Activated CD4-positive, alpha-beta memory T cell treated with anti-CD3 and anti-CD28 coated beads, Interleukin-2, amount 10 ng/mL, durations not matched to agents 7 days and 5 days (primary cell): ENCODE measurements around the gene PKD2. TPM values are rescaled to one million over a fixed set of nuclear protein-coding genes. Genes with fewer than 3 reads are reported as not detected.

Experiments used
- CTCF ChIA-PET: fragments of 350-600 bp; sonication (Branson Sonifier 250); formaldehyde crosslinking; loops from one replicate; lab custom pipeline; 2021; ENCODE audit warnings: antibody characterized with exemption, inconsistent platforms; lab: Charles Lee
- POLR2A ChIA-PET: fragments of 350-600 bp; sonication (Branson Sonifier 250); formaldehyde crosslinking; loops from one replicate; lab custom pipeline; 2021; ENCODE audit warnings: antibody characterized with exemption; lab: Charles Lee
- DNase-seq: peaks from one replicate; pipeline ENCODE4 v3.0.0-alpha.2; 2020
- H3K27ac Mint-ChIP-seq: one replicate; pipeline ENCODE4 v1.8.0; 2021; ENCODE audit warnings: mild to moderate bottlenecking, mixed read lengths
- H3K27me3 Mint-ChIP-seq: one replicate; pipeline ENCODE4 v1.8.0; 2021; ENCODE audit warnings: mixed read lengths
- H3K36me3 Mint-ChIP-seq: one replicate; pipeline ENCODE4 v1.8.0; 2021; ENCODE audit warnings: low read depth, mixed read lengths
- H3K4me1 Mint-ChIP-seq: one replicate; pipeline ENCODE4 v1.8.0; 2021; ENCODE audit warnings: mixed read lengths
- H3K4me3 Mint-ChIP-seq: one replicate; pipeline ENCODE4 v1.8.0; 2021; ENCODE audit warnings: mild to moderate bottlenecking, mixed read lengths
- H3K9me3 Mint-ChIP-seq: one replicate; pipeline ENCODE4 v1.8.0; 2021; ENCODE audit warnings: mixed read lengths
- total RNA-seq, 2 experiments: library from RNA; stranded (reverse); gene quantifications; one replicate each; pipeline ENCODE4 v1.2.3, GENCODE V29; 2021

Gene PKD2
- total RNA-seq, 2 experiments from 2014 or later = 9.1 to 10.4 TPM

GRCh38 chr4:87977521-87978278, 29.7 kb upstream of the PKD2 start:
- no peak overlapping the region for H3K4me3 Mint-ChIP-seq
- H3K9me3 Mint-ChIP-seq = no peaks in the 10 kb centered on the region
- H3K27me3 Mint-ChIP-seq = peaks cover 49% of the 10 kb centered on the region
- peaks cover 9% of the 10 kb centered on the region for H3K4me1 Mint-ChIP-seq
- no peak overlapping the region for H3K27ac Mint-ChIP-seq
- ChIA-PET POLR2A (no interaction called here), CTCF (interaction anchor here (0.5 to 2.6 kb wide), 4 partner anchors 8 to 624 kb away, joined by 3 to 15 read pairs (median 4); no protein-coding TSS in a partner anchor)
- H3K36me3 Mint-ChIP-seq = no peaks in the 10 kb centered on the region
- no peak for DNase-seq

GRCh38 chr4:87978681-87979080, 28.8 kb upstream of the PKD2 start:
- CTCF ChIA-PET = interaction anchor here (0.7 kb wide), 1 partner anchor 15 kb away, joined by 3 read pairs; no protein-coding TSS in a partner anchor
- no peak overlapping the region for H3K4me3 Mint-ChIP-seq

GRCh38 chr4:87979810-87980209, 27.6 kb upstream of the PKD2 start:
- CTCF ChIA-PET = no interaction called here

More at GRCh38 chr4:87978681-87979080, 28.8 kb upstream of the PKD2 start:
- POLR2A ChIA-PET = no interaction called here
- H3K27ac Mint-ChIP-seq = no peak overlapping the region
- H3K9me3 Mint-ChIP-seq = no peaks in the 10 kb centered on the region
- H3K27me3 Mint-ChIP-seq = peaks cover 44% of the 10 kb centered on the region
- peaks cover 9% of the 10 kb centered on the region for H3K4me1 Mint-ChIP-seq
- no peaks in the 10 kb centered on the region for H3K36me3 Mint-ChIP-seq
- DNase-seq = no peak

GRCh38 chr4:87981486-87981885, 25.9 kb upstream of the PKD2 start:
- ChIA-PET POLR2A (no interaction called here), CTCF (no interaction called here)
- Mint-ChIP-seq H3K36me3 (no peaks in the 10 kb centered on the region), H3K9me3 (no peaks in the 10 kb centered on the region), H3K27ac (no peak overlapping the region), H3K4me1 (peaks cover 2% of the 10 kb centered on the region), H3K4me3 (no peak overlapping the region), H3K27me3 (peaks cover 43% of the 10 kb centered on the region)
- no peak for DNase-seq

More at GRCh38 chr4:87979810-87980209, 27.6 kb upstream of the PKD2 start:
- Mint-ChIP-seq H3K36me3 (no peaks in the 10 kb centered on the region), H3K27ac (no peak overlapping the region), H3K9me3 (no peaks in the 10 kb centered on the region), H3K27me3 (peaks cover 47% of the 10 kb centered on the region), H3K4me3 (no peak overlapping the region), H3K4me1 (peaks cover 9% of the 10 kb centered on the region)
- no peak for DNase-seq
- POLR2A ChIA-PET = no interaction called here

GRCh38 chr4:87982036-87982435, 25.4 kb upstream of the PKD2 start:
- peaks cover 2% of the 10 kb centered on the region for H3K4me1 Mint-ChIP-seq
- ChIA-PET POLR2A (no interaction called here), CTCF (no interaction called here)
- H3K4me3 Mint-ChIP-seq = no peak overlapping the region
- H3K27ac Mint-ChIP-seq = no peak overlapping the region
- no peaks in the 10 kb centered on the region for H3K36me3 Mint-ChIP-seq
- no peaks in the 10 kb centered on the region for H3K9me3 Mint-ChIP-seq
- DNase-seq = no peak
- H3K27me3 Mint-ChIP-seq = peaks cover 40% of the 10 kb centered on the region

- DNase-seq = no peak
- Mint-ChIP-seq H3K36me3 (no peaks in the 10 kb centered on the region), H3K4me3 (no peak overlapping the region), H3K4me1 (peaks cover 2% of the 10 kb centered on the region), H3K27ac (no peak overlapping the region), H3K27me3 (peaks cover 41% of the 10 kb centered on the region), H3K9me3 (no peaks in the 10 kb centered on the region)
- ChIA-PET CTCF (no interaction called here), POLR2A (no interaction called here)
These were observed 24.9 kb upstream of the PKD2 start for GRCh38 chr4:87982446-87983010.

- Mint-ChIP-seq H3K9me3 (no peaks in the 10 kb centered on the region), H3K4me1 (peaks cover 2% of the 10 kb centered on the region), H3K27me3 (peaks cover 34% of the 10 kb centered on the region), H3K4me3 (no peak overlapping the region), H3K27ac (no peak overlapping the region), H3K36me3 (no peaks in the 10 kb centered on the region)
- DNase-seq = no peak
- POLR2A ChIA-PET = no interaction called here
- CTCF ChIA-PET = interaction anchor here (0.6 kb wide), 1 partner anchor 129 kb away, joined by 4 read pairs; no protein-coding TSS in a partner anchor
These were observed 23.4 kb upstream of the PKD2 start for GRCh38 chr4:87983996-87984395.

GRCh38 chr4:87985097-87985886, 22.1 kb upstream of the PKD2 start:
- CTCF ChIA-PET = interaction anchor here (0.5 to 2.6 kb wide), 16 partner anchors 9 to 305 kb away, joined by 3 to 15 read pairs (median 4); partner anchors contain the start of genes PKD2 and SPP1

GRCh38 chr4:87985887-87986200, 21.6 kb upstream of the PKD2 start:
- ChIA-PET CTCF (interaction anchor here (0.5 to 2.6 kb wide), 14 partner anchors 10 to 306 kb away, joined by 3 to 15 read pairs (median 4); partner anchors contain the start of genes PKD2 and SPP1), POLR2A (interaction anchor here (1.0 to 1.2 kb wide), 2 partner anchors 16 to 23 kb away, joined by 3 read pairs; no protein-coding TSS in a partner anchor)
- H3K27ac Mint-ChIP-seq = no peak overlapping the region
- DNase-seq = no peak
- no peaks in the 10 kb centered on the region for H3K9me3 Mint-ChIP-seq
- H3K27me3 Mint-ChIP-seq = peaks cover 27% of the 10 kb centered on the region
- H3K4me3 Mint-ChIP-seq = no peak overlapping the region
- no peaks in the 10 kb centered on the region for H3K36me3 Mint-ChIP-seq
- H3K4me1 Mint-ChIP-seq = peaks cover 14% of the 10 kb centered on the region

More at GRCh38 chr4:87985097-87985886, 22.1 kb upstream of the PKD2 start:
- H3K27me3 Mint-ChIP-seq = peaks cover 27% of the 10 kb centered on the region
- no peak overlapping the region for H3K4me3 Mint-ChIP-seq
- H3K4me1 Mint-ChIP-seq = peaks cover 10% of the 10 kb centered on the region
- no peak overlapping the region for H3K27ac Mint-ChIP-seq
- POLR2A ChIA-PET = interaction anchor here (1.2 kb wide), 1 partner anchor 17 kb away, joined by 3 read pairs; no protein-coding TSS in a partner anchor
- peak; percentile 57 for DNase-seq
- H3K36me3 Mint-ChIP-seq = no peaks in the 10 kb centered on the region
- H3K9me3 Mint-ChIP-seq = no peaks in the 10 kb centered on the region

GRCh38 chr4:87986508-87986907, 20.9 kb upstream of the PKD2 start:
- POLR2A ChIA-PET = interaction anchor here (1.0 to 1.2 kb wide), 2 partner anchors 15 to 23 kb away, joined by 3 read pairs; no protein-coding TSS in a partner anchor
- no peak for DNase-seq
- H3K9me3 Mint-ChIP-seq = no peaks in the 10 kb centered on the region
- H3K27ac Mint-ChIP-seq = no peak overlapping the region
- peaks cover 23% of the 10 kb centered on the region for H3K27me3 Mint-ChIP-seq
- peaks cover 21% of the 10 kb centered on the region for H3K4me1 Mint-ChIP-seq
- H3K36me3 Mint-ChIP-seq = no peaks in the 10 kb centered on the region
- H3K4me3 Mint-ChIP-seq = no peak overlapping the region
- CTCF ChIA-PET = interaction anchor here (0.7 to 2.6 kb wide), 13 partner anchors 10 to 529 kb away, joined by 3 to 15 read pairs (median 4); partner anchors contain the start of genes PKD2 and SPP1

GRCh38 chr4:87989765-87990164, 17.7 kb upstream of the PKD2 start:
- H3K27ac Mint-ChIP-seq = no peak overlapping the region
- CTCF ChIA-PET = interaction anchor here (2.6 kb wide), 1 partner anchor 16 kb away, joined by 9 read pairs; no protein-coding TSS in a partner anchor
- H3K36me3 Mint-ChIP-seq = peaks cover 3% of the 10 kb centered on the region
- peaks cover 2% of the 10 kb centered on the region for H3K9me3 Mint-ChIP-seq
- no peak for DNase-seq
- peaks cover 40% of the 10 kb centered on the region for H3K4me1 Mint-ChIP-seq
- peaks cover 5% of the 10 kb centered on the region for H3K27me3 Mint-ChIP-seq
- POLR2A ChIA-PET = interaction anchor here (1.0 kb wide), 1 partner anchor 19 kb away, joined by 3 read pairs; no protein-coding TSS in a partner anchor
- H3K4me3 Mint-ChIP-seq = no peak overlapping the region

GRCh38 chr4:87995435-87995834, 12.0 kb upstream of the PKD2 start:
- peaks cover 28% of the 10 kb centered on the region for H3K4me1 Mint-ChIP-seq

More at GRCh38 chr4:87995435-87995834, 12.0 kb upstream of the PKD2 start:
- POLR2A ChIA-PET = no interaction called here
- no peak for DNase-seq
- H3K27me3 Mint-ChIP-seq = peaks cover 7% of the 10 kb centered on the region
- no peak overlapping the region for H3K4me3 Mint-ChIP-seq
- H3K27ac Mint-ChIP-seq = no peak overlapping the region
- peaks cover 3% of the 10 kb centered on the region for H3K36me3 Mint-ChIP-seq
- CTCF ChIA-PET = interaction anchor here (1.5 kb wide), 1 partner anchor 143 kb away, joined by 3 read pairs; no protein-coding TSS in a partner anchor
- H3K9me3 Mint-ChIP-seq = peaks cover 2% of the 10 kb centered on the region
